K562 (cell line): ENCODE results near the gene PPP1R9B. TPM values are rescaled to one million over a fixed set of nuclear protein-coding genes. Genes with fewer than 3 reads are reported as not detected.
A peak's percentile ranks its signal among the peaks of the same experiment; 100 is the strongest.

ENCODE experiments used
- ATAC-seq: fragments of 200-7000 bp; cut with Tn5 transposase; 3 replicates; pipeline ENCODE4 v1.9.1; 2020; ENCODE audit warnings: moderate library complexity
- BruUV-seq: library from RNA; stranded (reverse); fragments of 400-500 nt; replicated peaks from 2 replicates; lab custom pipeline; 2021; lab: Mats Ljungman, UMichigan
- CTCF ChIA-PET: fragments of 300-600 bp; formaldehyde crosslinking; extraction: SDS; loops from one replicate; lab custom pipeline; 2021; ENCODE audit warnings: low intra/inter-chr PET ratio; lab: Yijun Ruan, JAX
- POLR2A ChIA-PET: fragments of 300-600, 350-650 bp; sonication (Branson Sonifier 250); formaldehyde crosslinking; extraction: SDS; loops from one replicate; lab custom pipeline; 2021; ENCODE audit warnings: antibody characterized with exemption, inconsistent platforms; lab: Yijun Ruan, JAX
- DNase-seq, 4 experiments: peaks; one replicate each; pipeline versions ENCODE4 v3.0.0 to v3.0.0-alpha.2; 2011 to 2018; ENCODE audit warnings: low spot score in 3 of 4, mixed read lengths in 3 of 4; ENCODE audit errors: extremely low read depth in 1 of 4
- FAIRE-seq: peaks from 2 replicates; lab custom pipeline; 2011; peaks lifted over from hg19 to GRCh38; lab: Jason Lieb, UNC
- H2AFZ ChIP-seq: 2 replicates; pipeline ENCODE4 v1.6.0; 2011; ENCODE audit warnings: low read depth, low read length, control low read depth, inconsistent platforms
- H3K27ac ChIP-seq: fragments of 200-600 bp; 3 replicates; pipeline ENCODE4 v1.8.0; 2011; ENCODE audit warnings: low read depth, mild to moderate bottlenecking, control low read depth, inconsistent platforms, low read length, moderate library complexity, mixed read lengths; ENCODE audit errors: extremely low read depth
- H3K27me3 ChIP-seq, 2 experiments: fragments of 300-600 bp in 1 of 2; 2 replicates in 1 of 2; 3 replicates in 1 of 2; pipeline versions ENCODE4 v1.6.0 to v1.8.0; 2011; ENCODE audit warnings: inconsistent platforms in 2 of 2, low read length in 2 of 2, mild to moderate bottlenecking in 1 of 2, mixed read lengths in 1 of 2, moderate library complexity in 1 of 2; ENCODE audit not compliant: control insufficient read depth in 2 of 2, insufficient read depth in 2 of 2
- H3K36me3 ChIP-seq: fragments of 300-600 bp; 3 replicates; pipeline ENCODE4 v1.8.0; 2011; ENCODE audit warnings: mild to moderate bottlenecking, low read length, inconsistent platforms; ENCODE audit not compliant: control insufficient read depth, insufficient read depth
- H3K4me1 ChIP-seq, 2 experiments: fragments of 200-600 bp in 1 of 2; replicated peaks in 1 of 2; 2 replicates in 1 of 2; 3 replicates in 1 of 2; pipeline versions ENCODE4 v1.5.1 to v1.8.0; 2011; ENCODE audit warnings: inconsistent platforms in 2 of 2, low read length in 2 of 2, mild to moderate bottlenecking in 1 of 2, mixed read lengths in 1 of 2, moderate library complexity in 1 of 2; ENCODE audit not compliant: control insufficient read depth in 2 of 2, insufficient read depth in 2 of 2
- H3K4me2 ChIP-seq: 2 replicates; pipeline ENCODE4 v1.6.1; 2011; ENCODE audit warnings: low read length, control low read depth, inconsistent platforms, mixed read lengths; ENCODE audit not compliant: insufficient read depth
- H3K4me3 ChIP-seq: fragments of 200-600 bp; sonication (generic), shearing (Covaris generic); 2 replicates; pipeline ENCODE4 v1.5.1; 2016; ENCODE audit warnings: control low read depth, inconsistent platforms
- H3K79me2 ChIP-seq: fragments of 200-600 bp; 3 replicates; pipeline ENCODE4 v1.8.0; 2011; ENCODE audit warnings: low read length, inconsistent platforms; ENCODE audit not compliant: control insufficient read depth, insufficient read depth
- H3K9ac ChIP-seq, 2 experiments: 2 replicates each; pipeline versions ENCODE4 v1.6.0 to v1.6.1; 2011; ENCODE audit warnings: low read depth in 2 of 2, low read length in 2 of 2, control low read depth in 1 of 2, inconsistent platforms in 1 of 2, mild to moderate bottlenecking in 1 of 2, mixed read lengths in 1 of 2; ENCODE audit not compliant: insufficient read depth in 1 of 2
- H3K9me1 ChIP-seq: one replicate; pipeline ENCODE4 v1.6.0; 2011; ENCODE audit warnings: inconsistent platforms, mild to moderate bottlenecking, low read length, moderate library complexity; ENCODE audit not compliant: control insufficient read depth, insufficient read depth
- H3K9me3 ChIP-seq: replicated peaks from 2 replicates; pipeline ENCODE4 v1.5.1; 2011; ENCODE audit warnings: low read depth, low read length, inconsistent platforms; ENCODE audit not compliant: control insufficient read depth, insufficient read depth
- H4K20me1 ChIP-seq: replicated peaks from 2 replicates; pipeline ENCODE4 v1.6.1; 2011; ENCODE audit warnings: low read length, inconsistent platforms, mixed read lengths; ENCODE audit not compliant: control insufficient read depth, insufficient read depth
- CXXC5 ChIP-seq: fragments of 250-450 bp; sonication (Bioruptor Pico); IDR thresholded peaks from 2 replicates; pipeline ENCODE4 v1.8.0; 2022; ENCODE audit warnings: inconsistent platforms, mild to moderate bottlenecking, moderate library complexity
- NFE2L1 ChIP-seq: fragments of 450-650 bp; IDR thresholded peaks from 2 replicates; pipeline ENCODE4 v1.6.1; 2016; ENCODE audit warnings: missing genetic modification characterization, low read depth, mild to moderate bottlenecking, missing compliant biosample characterization, moderate library complexity, borderline replicate concordance
- RB1 ChIP-seq: fragments of 450-650 bp; IDR thresholded peaks from 2 replicates; pipeline ENCODE4 v1.6.1; 2017; ENCODE audit warnings: low read depth, mild to moderate bottlenecking
- RBFOX2 ChIP-seq: fragments of 200-400 bp; formaldehyde crosslinking; IDR thresholded peaks from 2 replicates; pipeline ENCODE4 v1.6.1; 2017; ENCODE audit warnings: low read depth, mild to moderate bottlenecking, low read length, moderate library complexity
- TRIM24 ChIP-seq, 2 experiments: fragments of 450-650 bp; IDR thresholded peaks; 2 replicates each; pipeline ENCODE4 v1.6.1; 2016
- ZBTB7A ChIP-seq: IDR thresholded peaks from 2 replicates; pipeline ENCODE4 v1.6.1; 2011; ENCODE audit warnings: low read depth, mild to moderate bottlenecking, low read length, moderate library complexity, borderline replicate concordance; ENCODE audit not compliant: control insufficient read depth
- ZNF696 ChIP-seq: fragments of 250-450 bp; sonication (Bioruptor Pico); conservative IDR thresholded peaks from 2 replicates; pipeline ENCODE4 v1.4.0; 2020; ENCODE audit warnings: mild to moderate bottlenecking, moderate library complexity
- ZNF740 ChIP-seq, 3 experiments: fragments of 200-800 bp in 1 of 3; sonication (Bioruptor generic) in 1 of 3; sonication (generic) in 1 of 3; formaldehyde crosslinking in 1 of 3; IDR thresholded peaks; 2 replicates each; pipeline versions ENCODE4 v1.6.1 to v1.8.0; 2016 to 2022; ENCODE audit warnings: mild to moderate bottlenecking in 2 of 3, missing compliant biosample characterization in 2 of 3, missing genetic modification characterization in 2 of 3, missing genetic modification reagents in 1 of 3
- WGBS: fragments of 100-300 bp; shearing (Covaris generic); methylation state at CpG from one replicate; pipeline ENCODE4 v1.1.6; 2016; ENCODE audit warnings: low coverage, mixed read lengths; ENCODE audit not compliant: insufficient coverage; ENCODE audit errors: missing lambda C conversion rate; 5-methylcytosine and 5-hydroxymethylcytosine counted together
- in situ Hi-C: fragments of 300-500 bp; cut with MboI; formaldehyde crosslinking; loops from 4 replicates; pipeline ENCODE4 v1.15.0; 2018; ENCODE audit warnings: inconsistent platforms, mixed read lengths
- intact Hi-C: fragments of 100-400 bp; cut with micrococcal nuclease; formaldehyde crosslinking; loops from 2 replicates; pipeline ENCODE4 v1.14.2; 2022
- polyA plus RNA-seq, 8 experiments: library from polyadenylated mRNA; depleted of rRNA in 4 of 8; stranded (reverse) in 5 of 8; unstranded in 3 of 8; fragments of >200 nt; fragmentation: Nextera tagmentation in 2 of 8; fragmentation: Illumina TruSeq in 1 of 8; extraction: Ambion mirVana in 2 of 8; extraction: Trizol in 1 of 8; gene quantifications; 2 replicates each; pipeline versions ENCODE4 v1.2.1 to v1.2.3, GENCODE V29; 2011 to 2014; ENCODE audit warnings: inconsistent platforms in 1 of 8, missing spikeins in 1 of 8
- total RNA-seq, 7 experiments: library from RNA; depleted of rRNA in 6 of 7; stranded (reverse); fragments of >200 nt in 6 of 7; fragmentation: Illumina TruSeq in 2 of 7; extraction: Trizol in 2 of 7; gene quantifications; 2 replicates each; pipeline versions ENCODE4 v1.2.1 to v1.2.3, GENCODE V29; 2011 to 2021; ENCODE audit warnings: low replicate concordance in 1 of 7

Gene PPP1R9B
- total and polyA plus RNA-seq, 9 of the 15 experiments (the other 6 are each of a cell fraction or from before 2014, with no cell fraction given): 0.10 to 63.5 (median 24.7) TPM

- TF ChIP-seq CXXC5 (CRISPR knock-in tag): 0 out of 2 replicates have a peak, but pooled peaks have one; percentile 29
- TF ChIP-seq ZBTB7A: peak; percentile 44; the same call in 1 of the 2 replicates
- no peak for TF ChIP-seq TRIM24 (IDR thresholded peaks at IDR 0.05)
- no peak for TF ChIP-seq RBFOX2
Observed at GRCh38 chr17:50129728-50130558, 20.5 kb downstream of the PPP1R9B start, which contains the start of gene SAMD14 (continued).

GRCh38 chr17:50129353-50129727 lies 21.1 kb downstream of the PPP1R9B start:
- no peak overlapping the region for H3K4me2 ChIP-seq
- H2AFZ ChIP-seq: no peak overlapping the region
- no peak for ATAC-seq
- peaks cover 4% of the 10 kb centered on the region; the same call in 1 of the 2 replicates for H3K9me3 ChIP-seq
- in situ Hi-C loops (no loop called here), intact Hi-C loops (no loop called here)
- WGBS: 9% methylated on average over 6 of the region's 31 CpGs
- TF ChIP-seq ZBTB7A: 0 out of 2 replicates have a peak, but pooled peaks have one; percentile 32
- TF ChIP-seq RB1: no peak
- TF ChIP-seq ZNF740 (CRISPR knock-in tag; IDR thresholded peaks at IDR 0.05): no peak
- TF ChIP-seq ZNF740 (tag; IDR thresholded peaks at IDR 0.05): 0 out of 4 replicates have a peak, but pooled peaks of 1 of the 2 experiments have one; percentile 27
- no peak for TF ChIP-seq NFE2L1 (tag)
- TF ChIP-seq ZNF696 (CRISPR knock-in tag): no peak
- POLR2A ChIA-PET: interaction anchor here (0.7 to 0.9 kb wide), 2 partner anchors 11 to 951 kb away, joined by 3 read pairs; no protein-coding TSS in a partner anchor
- H3K79me2 ChIP-seq: no peaks in the 10 kb centered on the region
- BruUV-seq: no TSS peak
- no peaks in the 10 kb centered on the region for H3K9me1 ChIP-seq
- H3K36me3 ChIP-seq: peaks cover 2% of the 10 kb centered on the region; the same call in 1 of the 3 replicates
- peaks cover 2 to 19% of the 10 kb centered on the region in 2 experiments; a peak in 3 of 5 replicates for H3K27me3 ChIP-seq
- no peak for FAIRE-seq
- H4K20me1 ChIP-seq: peaks cover 10% of the 10 kb centered on the region; the same call in 1 of the 2 replicates
- H3K4me3 ChIP-seq: no peak overlapping the region
- peaks cover 8 to 23% of the 10 kb centered on the region in 2 experiments for H3K4me1 ChIP-seq
- no peak for DNase-seq
- H3K9ac ChIP-seq: no peak overlapping the region
- no peak overlapping the region for H3K27ac ChIP-seq
- CTCF ChIA-PET: no interaction called here
